AG04449 (cell line): ENCODE measurements around the gene TICAM2.
"Not testable (repeated sequence)": the region's sequence is repeated elsewhere in the genome, so short reads cannot be mapped to it uniquely, and the experiment has no call there.

ENCODE experiments used
- CTCF ChIA-PET: fragments of 350-600 bp; formaldehyde crosslinking; extraction: SDS; loops from one replicate; lab custom pipeline; 2021; ENCODE audit warnings: antibody characterized with exemption; lab: Yijun Ruan, JAX
- POLR2A ChIA-PET: fragments of 400-600, 350-600 bp; formaldehyde crosslinking; extraction: SDS; loops from one replicate; lab custom pipeline; 2020; ENCODE audit warnings: antibody characterized with exemption, inconsistent platforms; lab: Yijun Ruan, JAX
- DNase-seq: peaks from one replicate; pipeline ENCODE4 v3.0.0-alpha.2; 2010; ENCODE audit warnings: low read depth, low spot score
- H3K4me3 ChIP-seq: 2 replicates; pipeline ENCODE4 v1.5.1; 2011; ENCODE audit warnings: low read depth, mild to moderate bottlenecking, control low read depth, low read length
- CTCF ChIP-seq: IDR thresholded peaks from one replicate; pipeline ENCODE4 v1.5.1; 2011; ENCODE audit warnings: mild to moderate bottlenecking, moderate library complexity, low read length, control low read depth, inconsistent platforms; ENCODE audit not compliant: insufficient read depth; ENCODE audit errors: missing control alignments

The TICAM2 gene

DNA sequence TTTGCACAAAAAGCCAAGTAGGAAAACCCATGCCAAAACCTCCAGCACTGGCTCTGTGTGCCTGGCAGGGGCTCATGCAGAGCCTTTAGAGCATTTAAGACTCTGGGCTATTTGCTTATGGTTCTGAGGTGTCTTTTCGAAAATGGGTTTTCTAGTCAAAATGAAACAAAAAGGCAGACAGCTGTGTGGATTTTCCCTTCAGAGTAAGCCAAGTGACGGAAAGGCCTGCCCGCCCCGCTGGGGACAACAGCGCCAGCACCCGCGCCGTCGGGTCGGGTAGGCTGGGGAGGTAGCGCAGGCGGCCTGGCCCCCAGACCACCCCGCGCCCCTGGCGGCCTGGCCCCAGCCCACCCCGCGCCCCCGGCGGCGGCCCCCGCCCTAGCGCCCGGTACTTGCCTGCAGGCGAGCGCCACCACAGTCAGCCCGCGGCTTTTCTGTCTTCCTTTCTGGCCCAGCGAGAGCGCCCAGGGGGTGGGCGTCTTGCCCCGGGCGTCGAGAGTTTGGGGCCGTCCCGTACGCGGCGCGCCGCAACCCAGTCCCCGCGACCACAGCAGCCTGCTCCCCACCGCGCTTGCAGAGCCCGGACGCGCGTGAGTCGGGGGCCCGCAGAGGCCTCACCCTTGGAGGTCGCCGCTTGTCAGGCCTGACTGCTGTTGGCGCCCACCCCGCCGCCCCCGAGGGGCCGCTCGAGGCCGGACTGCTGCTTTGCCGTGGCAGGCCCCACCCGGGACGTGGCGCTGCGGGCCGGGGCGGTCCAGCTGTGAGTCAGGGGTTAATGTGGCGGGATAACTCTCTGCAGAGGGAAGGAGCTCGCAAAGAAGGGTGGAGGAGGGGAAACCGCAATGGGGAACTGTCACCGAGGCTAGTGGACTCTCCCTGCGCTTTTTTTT lies at the start of gene TICAM2:
Gene TICAM2 (minus strand): TSS at position 779 of the 890 bp plus-strand sequence. CDS start 21,223 bp downstream, outside the sequence.
- H3K4me3 ChIP-seq = peak within 1 kb of the TSS; percentile 71
- CTCF ChIA-PET = interaction anchor here (0.7 to 2.2 kb wide), 5 partner anchors 10 to 290 kb away, joined by 3 to 11 read pairs (median 4); no protein-coding TSS in a partner anchor

DNA sequence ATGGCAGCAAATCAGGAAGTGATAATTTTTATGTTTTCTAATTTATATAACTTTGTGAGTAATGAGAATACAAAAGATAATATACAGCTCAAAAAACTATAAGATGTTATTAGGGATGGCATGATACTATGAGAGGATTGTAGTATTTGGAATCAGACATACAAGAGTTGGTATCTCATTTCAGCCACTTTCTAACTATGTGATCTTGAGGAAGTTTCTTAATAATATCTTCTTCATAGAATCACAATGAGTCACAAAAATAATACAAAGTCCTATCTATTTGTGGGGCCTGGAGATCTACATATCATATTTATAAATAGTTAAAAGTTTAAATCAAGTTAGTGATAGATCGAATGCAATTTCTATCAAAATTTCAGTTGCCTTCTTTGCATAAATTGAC lies 47.3 kb upstream of the TICAM2 start:
- ChIA-PET POLR2A (no interaction called here), CTCF (interaction anchor here (0.6 to 1.8 kb wide), 4 partner anchors 9 to 418 kb away, joined by 3 to 7 read pairs (median 3); no protein-coding TSS in a partner anchor)
- H3K4me3 ChIP-seq = no peak overlapping the region
- no peak for TF ChIP-seq CTCF
- DNase-seq = no peak

More for the DNA sequence above, at the start of gene TICAM2:
- POLR2A ChIA-PET = interaction anchor here (1.1 kb wide), 1 partner anchor 14 kb away, joined by 8 read pairs; no protein-coding TSS in a partner anchor
- DNase-seq = no peak
- TF ChIP-seq CTCF = peak; percentile 31

DNA sequence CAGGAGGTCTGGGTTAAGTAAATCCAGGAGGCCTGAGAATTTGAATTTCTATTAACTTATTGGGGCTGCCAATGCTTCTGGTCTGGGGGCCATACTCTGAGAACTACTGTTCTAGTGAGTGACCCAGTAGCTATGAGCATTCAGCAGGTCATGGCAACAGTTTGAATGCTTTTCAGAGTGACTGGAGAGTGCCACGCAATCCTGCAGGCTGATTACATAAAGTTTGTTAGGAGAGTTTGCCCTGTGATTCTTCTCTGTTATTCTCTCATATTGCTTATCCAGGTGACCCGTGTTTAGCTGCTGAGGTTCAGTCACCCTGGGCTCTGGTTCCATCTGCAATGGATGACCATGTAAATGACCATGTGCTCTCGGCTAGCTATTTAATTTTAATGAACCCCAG lies 45.8 kb upstream of the TICAM2 start:
- ChIA-PET POLR2A (no interaction called here), CTCF (interaction anchor here (0.6 to 1.8 kb wide), 2 partner anchors 13 to 419 kb away, joined by 3 to 7 read pairs; no protein-coding TSS in a partner anchor)
- TF ChIP-seq CTCF = no peak
- no peak overlapping the region for H3K4me3 ChIP-seq
- no peak for DNase-seq

GRCh38 chr5:115645386-115645785 lies 43.1 kb upstream of the TICAM2 start:
- DNase-seq, POLR2A ChIA-PET, H3K4me3 ChIP-seq: not testable (repeated sequence)
- CTCF ChIA-PET = interaction anchor here (4.8 kb wide), 1 partner anchor 12 kb away, joined by 26 read pairs; no protein-coding TSS in a partner anchor

DNA sequence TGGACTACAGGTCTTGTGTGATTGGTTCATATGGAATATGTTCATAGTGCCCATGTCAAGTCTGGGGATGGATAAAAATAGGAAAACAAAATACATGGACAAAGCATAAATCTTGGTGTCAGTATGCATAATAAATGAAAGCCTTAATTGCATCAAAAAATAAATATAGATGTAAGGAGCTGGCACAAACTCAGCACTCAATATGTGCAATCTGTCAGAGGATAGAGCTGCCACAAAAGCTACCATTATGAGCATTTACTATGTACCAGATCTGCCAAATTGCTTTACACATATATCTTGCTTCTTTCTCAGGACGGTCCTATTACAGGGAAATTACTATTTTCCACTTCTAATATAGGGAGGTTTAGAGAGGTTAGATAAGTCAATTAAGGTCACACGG lies 41.8 kb upstream of the TICAM2 start:
- DNase-seq = no peak
- POLR2A ChIA-PET = no interaction called here
- CTCF ChIA-PET = interaction anchor here (4.8 kb wide), 1 partner anchor 10 kb away, joined by 26 read pairs; no protein-coding TSS in a partner anchor

DNA sequence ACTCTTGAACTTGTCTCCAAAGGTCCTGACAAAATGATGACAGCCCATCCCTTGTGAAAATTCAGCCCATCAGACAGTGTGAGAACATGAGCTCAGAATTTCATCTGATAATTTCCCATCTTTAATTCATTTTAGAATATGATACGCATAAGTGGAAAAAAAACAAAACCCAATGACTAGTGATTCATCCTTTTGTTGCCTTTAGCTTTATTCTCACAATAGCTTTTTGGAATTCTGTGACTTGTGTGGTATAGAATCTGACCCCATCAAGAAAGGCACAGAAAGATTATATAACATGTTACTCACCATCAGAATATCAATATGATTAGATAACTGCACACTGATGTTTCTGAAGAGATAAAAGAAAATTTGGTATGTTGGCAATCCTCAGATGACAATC lies 39.7 kb upstream of the TICAM2 start:
- no peak for DNase-seq
- H3K4me3 ChIP-seq = no peak overlapping the region
- ChIA-PET POLR2A (no interaction called here), CTCF (interaction anchor here (1.0 to 4.8 kb wide), 6 partner anchors 8 to 428 kb away, joined by 3 to 26 read pairs (median 4); partner anchors contain the start of genes AP3S1 and ATG12)
- no peak for TF ChIP-seq CTCF

More for the DNA sequence above, 41.8 kb upstream of the TICAM2 start:
- H3K4me3 ChIP-seq = no peak overlapping the region
- TF ChIP-seq CTCF = no peak
